NOMO-1 treated with dmso at 0.1 percent for 144 hours (cell line): ENCODE data around the gene PMEL.
"Not testable (repeated sequence)": the region's sequence is repeated elsewhere in the genome, so short reads cannot be mapped to it uniquely, and the experiment has no call there.

ENCODE experiments used
- DNase-seq: peaks from one replicate; lab custom pipeline; 2025; ENCODE audit not compliant: unreplicated experiment; lab: John Stamatoyannopoulos, UW

PMEL gene

GRCh38 chr12:55925870-55926737, 39.7 kb downstream of the PMEL start:
- no peak for DNase-seq

GRCh38 chr12:55925371-55925770, 40.5 kb downstream of the PMEL start:
- DNase-seq: no peak

GRCh38 chr12:55923648-55924047, 42.2 kb downstream of the PMEL start:
- DNase-seq: not testable (repeated sequence)

GRCh38 chr12:55922126-55922525, 43.7 kb downstream of the PMEL start:
- DNase-seq: no peak

- not testable (repeated sequence) for DNase-seq
Observed at GRCh38 chr12:55919032-55919431, 46.8 kb downstream of the PMEL start.

GRCh38 chr12:55915482-55915859, 50.4 kb downstream of the PMEL start:
- no peak for DNase-seq

- DNase-seq: no peak
Observed at GRCh38 chr12:55912908-55913307, 52.9 kb downstream of the PMEL start.

GRCh38 chr12:55909513-55909884, 56.3 kb downstream of the PMEL start:
- DNase-seq: no peak

- DNase-seq: no peak
Observed at GRCh38 chr12:55908726-55909512, 56.9 kb downstream of the PMEL start.

GRCh38 chr12:55906056-55906455, 59.8 kb downstream of the PMEL start:
- no peak for DNase-seq
